HUDEP-2 (cell line): ENCODE data around the gene POC1B.

Experiments
- DNase-seq, 76 experiments: peaks; one replicate each; lab custom pipeline; 2025; ENCODE audit not compliant: unreplicated experiment in 76 of 76; lab: John Stamatoyannopoulos, UW

POC1B gene

DNA sequence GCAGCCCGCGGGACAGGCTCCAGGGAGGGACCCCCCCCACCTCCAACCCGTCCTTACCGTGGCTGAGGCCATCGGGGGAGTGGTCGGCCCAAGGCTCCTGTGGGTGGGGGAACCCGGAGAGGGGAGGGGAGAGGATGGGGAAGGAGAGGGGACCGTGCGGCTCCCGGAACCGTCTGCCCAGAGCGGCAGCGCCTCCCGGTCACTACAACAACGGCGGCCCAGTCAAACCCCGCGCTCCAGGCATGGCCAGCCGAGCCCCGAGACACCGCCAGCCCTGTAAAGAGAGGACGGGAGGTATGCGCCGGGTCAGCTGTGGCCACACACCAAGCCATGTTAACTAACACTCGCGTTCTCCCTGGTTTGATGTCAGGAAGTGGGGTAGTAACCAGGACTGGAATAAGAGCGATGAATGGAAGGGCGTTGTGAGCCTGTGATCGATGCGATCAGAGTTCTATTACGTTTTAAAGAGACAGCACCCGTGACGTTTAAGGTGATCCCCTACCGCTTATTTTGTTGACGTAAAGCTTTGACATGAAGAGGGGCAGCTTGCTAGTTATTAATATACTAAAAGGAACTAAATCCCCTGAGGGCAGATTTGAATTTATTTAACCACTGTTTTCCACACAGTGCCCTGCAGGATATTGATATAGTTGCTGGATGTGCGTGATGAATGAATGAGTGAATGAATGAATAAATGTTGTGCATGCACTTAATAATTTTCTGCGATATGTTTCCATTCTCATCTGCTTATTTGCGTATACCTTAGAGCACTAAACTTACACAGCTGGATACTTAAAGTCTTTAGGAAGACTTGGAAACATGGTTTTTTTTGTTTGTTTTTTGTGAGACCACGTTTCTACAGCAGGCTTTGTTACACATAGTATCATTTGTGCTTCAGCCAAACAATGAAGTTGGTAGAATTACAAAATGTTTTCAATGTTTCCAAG, at the start of gene POC1B:
Gene POC1B (minus strand): TSS at position 224 of the 947 bp plus-strand sequence. CDS start 152 bp downstream, at position 72.
- DNase-seq: peak in 71 of 76 experiments; percentile 10 to 87 (median 62)

DNA sequence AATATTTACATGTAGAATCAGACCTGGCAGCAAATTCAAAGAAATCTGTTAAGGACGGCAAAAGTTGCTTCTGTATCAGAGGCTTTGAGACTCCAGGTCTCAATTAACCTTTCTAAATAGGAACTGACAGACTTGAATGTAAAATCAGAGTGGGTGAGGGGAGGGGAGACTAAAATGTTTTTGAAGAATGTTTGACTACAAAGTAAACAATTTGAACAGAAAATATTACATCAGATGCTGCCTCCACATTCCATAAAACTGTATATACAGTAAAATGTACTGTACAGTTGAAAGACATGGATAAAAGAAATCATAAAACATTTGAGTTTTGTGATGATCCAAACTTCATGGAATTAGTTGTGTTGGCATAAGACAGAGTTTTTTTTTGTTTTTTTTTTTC, 49.5 kb upstream of the POC1B start:
- DNase-seq: no peak

DNA sequence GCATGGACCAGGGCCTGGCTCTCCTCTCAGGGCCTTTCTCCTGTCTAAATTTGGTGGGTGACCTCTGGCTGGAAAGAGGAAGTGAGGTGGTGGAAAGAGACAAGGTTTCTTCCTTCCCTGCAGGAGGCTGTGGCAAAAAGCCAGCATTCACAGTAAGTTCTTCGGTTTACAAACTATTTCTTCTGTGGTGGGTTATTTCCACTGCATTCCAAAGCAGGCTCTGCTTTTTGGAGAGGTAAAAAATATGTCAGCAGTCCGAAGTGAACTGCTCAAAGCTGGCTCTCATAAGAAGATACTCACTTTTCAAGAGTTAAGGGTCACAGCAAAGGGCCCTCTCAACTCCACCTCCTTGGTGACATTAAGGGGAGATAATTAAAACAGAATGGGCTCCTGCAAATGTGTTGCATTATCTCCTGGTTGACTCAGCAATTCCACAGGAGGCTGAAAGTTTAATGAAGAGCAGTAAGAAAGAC, 48.9 kb upstream of the POC1B start:
- DNase-seq: peak in 50 of 76 experiments; percentile 2 to 78 (median 36)

DNA sequence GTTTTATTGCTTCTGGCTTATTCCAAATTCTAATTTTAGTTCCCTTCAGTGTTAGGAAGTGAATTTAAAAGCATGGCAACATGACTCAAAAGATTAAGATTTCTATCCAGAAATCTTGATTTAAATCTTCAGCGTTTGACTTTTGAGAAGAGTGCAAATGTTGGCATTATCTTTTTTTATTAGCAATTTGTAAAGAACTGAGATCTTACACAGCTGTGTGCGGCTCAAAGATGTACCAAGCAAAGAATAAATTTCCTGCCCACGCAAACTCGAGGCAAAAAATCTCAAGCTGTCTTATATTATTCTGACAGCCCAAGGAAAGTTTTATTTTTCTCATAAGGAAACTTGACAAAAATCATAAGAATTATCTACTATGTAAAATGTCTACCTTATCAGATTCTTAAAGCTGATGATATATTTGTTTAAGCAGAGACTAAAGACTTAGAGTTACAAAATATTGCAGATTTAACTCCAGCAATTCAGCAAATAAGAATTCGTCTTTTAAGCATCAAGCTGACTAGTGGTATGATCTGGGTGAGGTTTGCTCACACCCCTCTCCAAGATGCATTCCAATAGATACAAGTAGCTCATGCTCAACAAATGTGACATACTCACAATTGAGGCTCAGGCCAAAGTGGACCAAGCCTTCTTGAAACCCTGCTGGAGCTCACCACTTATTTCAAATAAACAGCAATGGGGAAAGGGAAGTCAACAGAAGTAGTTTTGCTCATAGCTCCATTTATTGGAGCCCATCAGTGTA, 47.4 kb upstream of the POC1B start:
- no peak for DNase-seq

DNA sequence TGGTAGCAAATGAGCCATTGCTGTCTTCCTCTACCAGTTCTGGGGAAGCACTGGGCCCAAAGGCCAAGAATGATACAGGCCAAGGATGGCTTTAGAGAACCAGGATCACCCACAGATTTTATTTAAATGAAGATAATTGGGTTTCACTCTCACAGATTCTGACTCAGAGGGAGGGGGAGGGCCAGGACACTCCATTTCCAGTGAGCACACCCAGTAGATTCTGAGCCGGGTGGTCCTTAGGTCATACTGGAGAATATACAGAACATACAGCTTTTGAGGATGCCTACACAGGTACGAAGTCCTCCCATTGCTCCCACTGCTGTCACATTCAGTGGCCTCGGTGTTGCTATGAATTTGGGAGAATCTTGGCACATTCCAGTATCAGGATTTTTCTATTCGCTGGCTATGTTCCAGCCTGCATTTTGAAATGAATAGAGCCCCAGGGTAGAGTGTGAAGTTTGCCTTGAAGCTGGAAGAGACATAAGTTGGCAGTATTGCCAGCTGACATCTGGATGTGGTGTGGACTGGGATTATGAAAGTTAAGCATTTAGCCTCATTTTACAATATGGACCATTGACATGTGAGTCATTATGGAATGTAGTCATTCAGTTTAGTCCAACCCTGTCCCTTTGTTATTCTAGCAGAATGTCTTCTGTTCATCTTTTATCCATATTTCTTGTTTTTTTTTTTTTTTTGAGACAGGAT, 45.8 kb upstream of the POC1B start:
- DNase-seq: no peak

DNA sequence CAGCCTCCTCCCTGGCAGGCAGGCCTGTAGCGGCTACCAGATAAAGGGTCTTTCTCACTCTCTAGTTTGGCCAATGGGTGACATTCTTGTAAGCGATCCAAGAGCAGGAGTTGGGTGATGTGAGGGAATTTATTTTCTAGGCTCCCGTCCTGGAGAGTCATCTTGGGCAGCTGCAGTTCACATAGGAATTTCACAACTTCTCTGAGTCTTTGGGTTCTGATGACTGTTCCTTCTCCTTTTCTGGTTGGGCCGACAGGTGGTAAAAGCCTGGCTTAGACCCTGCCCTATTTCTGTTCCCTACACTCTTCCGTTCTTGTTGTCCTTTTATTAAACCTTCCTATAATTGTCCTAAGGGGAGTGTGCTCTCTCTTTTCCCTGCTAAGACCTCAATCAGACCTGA, 42.6 kb upstream of the POC1B start:
- no peak for DNase-seq

DNA sequence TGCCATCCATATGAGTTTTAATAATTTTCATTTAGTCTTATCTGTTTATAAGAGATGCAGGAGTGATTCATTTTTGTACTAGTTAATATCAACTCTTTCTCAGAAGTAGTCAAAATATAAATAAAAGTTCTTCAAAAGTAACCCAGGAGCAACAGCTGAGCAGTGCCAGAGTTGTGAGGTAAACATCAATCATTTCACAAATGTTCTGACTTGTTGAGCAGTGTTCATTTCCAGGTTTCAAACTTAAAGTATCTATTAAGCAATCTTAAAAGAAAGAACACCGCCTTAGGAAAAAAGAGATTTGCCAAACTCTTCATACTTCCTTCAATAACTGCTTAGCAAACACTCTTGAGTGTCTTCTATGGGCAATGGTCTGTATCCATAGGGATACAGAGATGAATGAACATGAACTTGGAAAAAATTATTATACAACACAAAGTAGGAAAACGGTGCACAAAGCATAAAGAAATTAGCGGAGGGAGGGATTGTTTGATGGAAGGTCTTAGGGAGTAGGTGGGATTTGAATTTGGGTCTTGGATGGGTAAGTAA, 41.9 kb upstream of the POC1B start:
- no peak for DNase-seq

DNA sequence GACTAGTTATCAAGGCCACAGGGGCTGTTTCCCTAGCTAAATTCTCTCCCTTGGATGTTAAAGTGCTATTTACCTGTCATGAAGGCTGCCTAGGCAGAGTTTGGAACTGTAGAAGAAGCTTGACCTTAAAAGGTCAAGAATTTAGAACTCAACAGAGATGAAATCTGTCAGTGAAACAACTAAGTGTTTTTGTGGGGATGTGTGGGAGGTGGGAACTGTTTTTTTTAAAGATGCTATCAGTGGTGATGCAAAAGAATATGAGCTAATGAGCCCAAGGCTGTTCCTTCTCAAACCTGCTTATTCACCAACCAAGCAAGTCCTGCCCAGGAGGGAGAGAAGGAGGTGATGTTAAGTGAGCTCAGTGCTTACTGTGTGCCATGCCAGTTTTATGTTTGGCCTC, 40.8 kb upstream of the POC1B start:
- peak in 3 of 76 experiments; percentile 4 to 33 (median 12) for DNase-seq

DNA sequence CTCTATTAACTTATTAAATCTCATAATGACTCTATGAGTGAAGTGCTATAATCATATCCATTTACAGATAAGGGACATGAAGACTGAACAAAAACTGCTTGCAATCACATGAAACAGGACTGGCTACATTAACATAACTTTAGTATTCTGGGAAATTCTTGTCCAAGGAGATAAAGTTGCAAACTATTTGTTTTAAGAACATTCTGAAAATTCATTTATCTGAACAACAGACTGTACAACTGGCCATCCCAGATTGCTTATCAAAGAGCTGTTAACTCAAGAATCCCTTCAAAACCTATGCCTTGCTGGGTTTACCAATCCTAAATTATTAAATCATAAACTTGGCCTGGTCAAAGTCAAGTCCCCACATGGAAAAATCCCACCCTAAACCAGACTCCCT, 39.2 kb upstream of the POC1B start:
- DNase-seq: no peak

DNA sequence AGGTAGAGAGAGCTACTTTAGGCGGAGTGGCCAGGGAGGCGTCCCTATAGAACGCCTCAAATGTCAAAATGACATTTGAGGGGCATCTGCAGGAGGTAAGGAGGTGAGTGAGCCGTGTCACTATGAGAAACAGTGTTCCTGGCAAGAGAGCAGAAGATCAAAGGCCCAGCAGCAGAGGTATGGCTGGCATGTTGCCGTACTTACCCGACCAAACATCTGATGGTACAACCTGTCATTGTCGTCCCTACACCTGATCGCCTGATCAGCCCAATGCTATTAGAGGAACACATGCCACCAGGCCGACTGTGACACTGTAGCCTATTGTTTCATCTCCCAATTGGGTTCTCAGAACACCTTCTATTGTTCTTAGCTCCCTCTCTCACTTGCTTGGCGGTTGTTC, 33.9 kb upstream of the POC1B start:
- DNase-seq: no peak

DNA sequence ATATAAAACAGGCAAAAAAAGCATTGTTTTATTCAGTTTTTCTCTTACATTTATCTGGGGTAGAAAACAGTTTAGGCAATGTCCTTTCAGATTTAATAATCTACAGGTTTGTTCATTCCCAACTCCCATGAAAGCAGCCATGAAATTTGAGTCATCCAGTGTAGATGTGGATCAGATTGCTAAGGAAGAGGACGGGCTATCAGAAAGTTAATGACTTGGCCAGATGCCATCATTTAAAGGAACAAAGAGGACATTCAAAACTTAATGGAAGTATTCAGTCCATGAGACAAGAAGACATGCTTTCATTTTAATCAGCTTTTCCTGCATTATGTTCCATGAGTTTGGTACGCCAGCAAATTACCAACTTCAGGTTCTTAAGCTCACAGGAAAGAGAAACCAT, 31.1 kb upstream of the POC1B start:
- DNase-seq: no peak

DNA sequence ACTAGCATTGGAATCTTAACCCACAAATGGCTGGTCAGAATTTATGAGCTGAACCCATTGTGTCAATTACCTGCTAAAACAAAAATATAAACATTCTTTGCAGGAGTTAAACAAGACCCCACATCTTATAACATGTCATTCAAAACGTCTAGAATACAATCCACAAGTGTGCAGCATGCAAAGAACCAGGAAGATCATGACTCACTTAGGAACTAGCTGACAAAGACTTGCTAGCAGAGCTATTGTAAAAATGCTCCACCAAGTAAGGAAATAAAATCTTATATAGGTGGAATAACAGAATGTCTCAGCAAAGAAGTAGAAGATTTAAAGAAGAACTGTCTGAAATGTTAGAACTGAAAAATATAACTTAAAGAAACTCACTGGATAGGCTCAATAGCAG, 26.5 kb upstream of the POC1B start:
- no peak for DNase-seq

DNA sequence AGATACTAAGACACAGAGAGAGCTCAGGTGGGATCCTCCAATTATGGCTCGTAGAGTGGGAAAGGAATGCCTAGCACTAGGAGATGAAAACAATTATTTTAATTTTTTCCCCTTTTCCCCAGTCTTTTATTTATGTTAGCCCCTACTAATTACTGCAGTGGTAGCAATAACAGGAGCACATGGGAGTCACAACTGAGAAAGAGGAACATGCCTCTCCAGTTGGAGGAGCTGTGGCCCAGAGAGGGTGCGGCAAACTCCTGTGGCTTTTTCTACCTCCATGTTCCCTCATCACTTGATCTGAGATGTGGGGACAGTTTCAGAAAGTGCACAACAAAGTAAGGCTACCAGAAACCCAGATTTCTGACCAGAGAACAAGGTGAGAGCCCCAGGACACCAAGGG, 25.9 kb upstream of the POC1B start:
- no peak for DNase-seq

DNA sequence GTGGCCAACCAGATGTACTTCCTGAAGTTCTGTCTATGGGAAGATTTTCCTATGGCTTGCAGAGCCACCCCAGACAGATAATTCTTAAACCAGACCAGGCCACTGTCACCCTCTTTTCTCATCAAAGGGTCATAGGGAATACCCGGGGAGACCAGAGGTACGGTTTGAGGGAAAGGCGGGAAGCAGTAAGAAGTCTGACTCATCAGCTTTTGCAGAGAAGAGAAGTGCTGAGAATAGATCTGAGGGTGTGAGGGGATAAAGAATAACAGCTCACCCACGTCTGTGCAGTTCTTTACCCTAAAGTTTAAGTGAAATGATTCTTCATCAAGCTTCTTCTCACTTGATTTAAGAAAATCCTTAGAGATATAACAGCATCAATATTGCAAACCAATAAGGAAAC, 21.3 kb upstream of the POC1B start:
- no peak for DNase-seq

DNA sequence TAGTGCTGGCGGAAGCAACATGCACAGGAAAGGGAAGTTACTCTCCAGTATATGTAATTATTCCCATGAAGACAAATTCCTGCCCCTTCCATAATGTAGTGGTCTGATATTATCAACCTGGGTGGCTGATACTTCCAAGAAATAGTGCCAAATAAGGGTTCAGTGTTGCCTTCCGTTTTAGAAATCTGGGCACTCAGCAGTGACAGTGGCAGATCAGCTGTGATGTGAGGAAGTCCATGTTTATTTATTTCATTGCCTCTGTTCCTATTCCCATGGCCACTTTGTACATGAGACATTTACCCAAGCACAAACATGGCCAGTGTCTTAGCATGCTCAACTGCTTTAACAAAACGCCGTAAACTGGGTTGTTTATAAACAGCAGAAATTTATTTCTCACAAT, 20.3 kb upstream of the POC1B start:
- no peak for DNase-seq

DNA sequence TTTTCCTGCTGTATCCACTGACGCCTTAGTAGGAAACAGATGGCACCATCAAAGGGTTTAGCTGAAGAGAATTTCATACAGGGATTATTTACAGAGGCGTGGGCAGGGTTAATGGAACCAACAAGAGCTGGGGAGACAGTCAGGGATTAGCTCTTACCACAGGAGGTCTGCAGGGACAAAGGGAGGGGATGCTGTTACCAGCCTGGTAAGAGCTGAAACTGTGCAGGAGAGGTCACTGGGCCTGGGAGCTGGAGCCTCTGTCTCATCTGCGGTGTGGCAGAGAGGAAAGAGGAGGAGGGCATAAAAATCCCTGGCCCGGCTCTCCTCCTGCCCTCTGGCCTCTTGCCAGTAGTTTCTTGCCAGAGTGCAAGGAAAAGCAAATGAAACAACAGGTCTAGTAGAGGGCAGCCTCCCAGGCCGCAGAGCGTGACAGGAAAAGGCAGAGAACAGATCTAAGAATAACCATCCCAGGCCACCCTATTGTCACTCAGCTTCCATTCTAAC, 18.9 kb upstream of the POC1B start:
- no peak for DNase-seq

DNA sequence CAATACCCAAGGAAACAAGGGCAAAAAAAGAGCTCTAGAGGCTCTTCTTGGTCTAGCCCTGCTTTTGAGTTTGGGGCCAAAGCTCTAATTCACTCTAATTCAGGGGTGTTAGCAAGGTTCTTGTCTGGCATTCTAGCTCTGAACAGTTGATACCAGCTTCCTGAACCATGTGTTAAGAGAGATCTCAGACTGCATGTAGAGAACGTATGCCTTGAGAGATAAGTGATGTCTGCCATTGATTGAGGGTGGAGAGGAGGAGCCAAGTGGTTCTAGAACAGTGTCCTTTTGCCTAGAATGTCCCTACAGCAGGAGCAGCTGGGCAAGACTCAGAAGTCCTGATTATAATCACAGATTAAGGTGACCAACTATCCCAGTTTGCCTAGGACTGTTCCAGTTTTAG, 18.2 kb upstream of the POC1B start:
- peak in 47 of 76 experiments; percentile 2 to 78 (median 36) for DNase-seq

DNA sequence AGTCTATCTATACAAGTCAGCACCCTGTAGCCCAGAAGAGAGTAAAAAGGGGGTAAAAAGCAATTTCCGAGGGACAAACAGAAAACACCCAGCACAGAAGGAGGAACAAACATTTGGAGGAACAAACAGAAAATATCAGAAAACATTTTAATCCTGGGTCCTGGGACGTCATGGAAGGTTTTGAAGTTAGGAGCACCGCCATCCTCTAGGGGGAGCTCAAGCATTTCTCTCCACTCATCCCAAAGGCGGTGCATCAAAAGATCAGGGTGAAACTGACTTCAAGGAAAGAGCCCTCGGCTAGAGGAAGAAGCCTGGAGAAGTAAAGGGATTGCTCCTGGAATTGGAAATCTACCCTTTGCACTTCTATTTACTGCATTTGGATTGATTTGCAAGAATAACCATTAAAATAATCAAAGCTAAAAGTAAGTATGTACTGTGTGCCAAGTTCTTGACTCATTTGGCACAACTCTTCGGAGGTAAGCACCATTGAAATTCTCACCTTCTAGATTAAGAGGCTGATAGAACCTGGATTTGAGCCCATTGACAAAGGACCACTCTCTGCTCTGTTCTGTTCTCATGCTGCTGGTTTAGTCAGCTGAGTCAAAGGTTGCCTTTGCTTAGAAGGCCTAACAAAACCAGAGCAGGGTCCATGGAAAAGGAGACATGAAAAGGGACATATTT, 17.2 kb upstream of the POC1B start:
- peak in 61 of 76 experiments; percentile 8 to 81 (median 42) for DNase-seq

DNA sequence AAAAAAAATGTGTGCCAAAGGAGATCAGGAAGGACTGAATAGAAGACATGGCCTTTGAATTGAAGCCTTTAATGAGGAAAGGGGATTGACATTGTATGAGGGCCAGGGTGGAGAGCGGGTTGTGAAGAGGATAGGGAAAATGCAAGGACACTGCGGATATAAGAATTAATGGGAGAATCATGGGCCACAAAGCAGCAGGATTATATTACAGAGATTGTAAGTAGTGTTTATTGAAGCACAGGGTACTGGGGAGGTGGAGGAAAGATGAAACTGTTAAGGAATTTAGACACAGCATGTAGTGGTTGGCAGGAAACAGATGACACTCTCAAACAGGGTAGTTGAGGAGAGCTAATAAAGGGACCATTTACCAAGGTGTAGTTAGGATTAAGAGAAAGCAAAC, 16.4 kb upstream of the POC1B start:
- no peak for DNase-seq

DNA sequence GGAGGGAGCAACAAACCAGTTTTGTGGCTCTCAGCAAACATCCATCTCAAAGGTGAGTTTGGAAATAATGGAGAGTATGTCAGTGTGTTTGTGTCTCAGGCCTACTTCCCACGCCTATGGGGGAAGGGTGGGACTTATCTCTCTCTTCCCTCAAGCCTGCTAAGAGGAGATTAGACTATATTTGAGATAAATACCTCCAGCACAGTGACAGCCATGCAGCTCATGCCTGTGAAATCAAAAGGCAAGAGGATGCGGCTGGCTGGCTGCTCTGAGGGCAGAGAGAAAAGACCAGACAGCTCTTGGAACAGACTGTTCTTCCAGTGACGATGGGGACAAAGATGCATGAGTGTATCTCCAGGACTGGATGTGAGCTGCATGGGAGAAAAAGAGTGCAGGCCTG, 14.7 kb upstream of the POC1B start:
- DNase-seq: peak in 72 of 76 experiments; percentile 9 to 90 (median 60)
